GM18868 (cell line): ENCODE results near the gene PTH1R.

Experiments
- ATAC-seq: cut with Tn5 transposase; IDR thresholded peaks from one replicate; pipeline ENCODE4 v1.9.1; 2021; ENCODE audit warnings: mild to moderate bottlenecking, moderate library complexity; ENCODE audit not compliant: unreplicated experiment

Gene PTH1R

DNA sequence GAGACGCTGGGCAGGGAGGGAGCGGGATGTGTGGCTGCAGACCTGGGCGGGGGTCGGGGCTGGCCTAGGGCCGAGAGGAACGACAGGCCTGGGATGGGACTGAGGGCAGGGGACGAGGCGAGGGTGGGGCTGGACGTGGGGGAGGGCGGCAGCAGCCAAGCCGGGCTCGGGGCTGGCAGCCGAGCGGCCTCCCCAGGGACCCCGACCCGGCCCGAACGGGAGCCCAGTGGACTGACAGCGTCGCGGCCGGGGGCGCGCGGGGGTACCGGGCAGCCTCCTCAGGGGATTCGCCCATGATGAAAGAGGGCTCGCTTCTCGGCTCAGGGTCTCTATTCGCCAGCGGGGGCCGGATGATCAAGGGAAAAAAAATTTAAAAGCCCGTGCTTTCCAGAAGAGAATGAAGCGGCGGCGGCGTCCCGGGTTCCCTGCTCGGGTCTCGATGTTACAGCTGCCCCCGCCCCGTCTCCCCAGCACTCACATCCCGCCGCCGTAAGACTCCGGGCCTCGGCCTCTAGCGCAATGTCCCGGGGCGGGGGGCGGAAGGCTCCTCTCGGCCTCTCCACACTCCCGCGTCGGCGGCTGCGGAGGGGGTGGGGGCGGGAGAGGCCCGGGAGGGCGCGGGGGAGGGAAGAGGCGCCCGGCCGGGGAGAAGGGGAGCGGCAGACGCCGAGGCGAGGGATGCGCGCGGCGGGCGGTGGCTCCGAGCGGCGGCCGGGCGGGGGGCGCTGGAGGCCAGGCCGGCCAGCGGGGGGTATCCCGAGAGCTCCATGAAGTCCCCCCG is 4.3 kb downstream of the PTH1R start:
- ATAC-seq, result no peak

DNA sequence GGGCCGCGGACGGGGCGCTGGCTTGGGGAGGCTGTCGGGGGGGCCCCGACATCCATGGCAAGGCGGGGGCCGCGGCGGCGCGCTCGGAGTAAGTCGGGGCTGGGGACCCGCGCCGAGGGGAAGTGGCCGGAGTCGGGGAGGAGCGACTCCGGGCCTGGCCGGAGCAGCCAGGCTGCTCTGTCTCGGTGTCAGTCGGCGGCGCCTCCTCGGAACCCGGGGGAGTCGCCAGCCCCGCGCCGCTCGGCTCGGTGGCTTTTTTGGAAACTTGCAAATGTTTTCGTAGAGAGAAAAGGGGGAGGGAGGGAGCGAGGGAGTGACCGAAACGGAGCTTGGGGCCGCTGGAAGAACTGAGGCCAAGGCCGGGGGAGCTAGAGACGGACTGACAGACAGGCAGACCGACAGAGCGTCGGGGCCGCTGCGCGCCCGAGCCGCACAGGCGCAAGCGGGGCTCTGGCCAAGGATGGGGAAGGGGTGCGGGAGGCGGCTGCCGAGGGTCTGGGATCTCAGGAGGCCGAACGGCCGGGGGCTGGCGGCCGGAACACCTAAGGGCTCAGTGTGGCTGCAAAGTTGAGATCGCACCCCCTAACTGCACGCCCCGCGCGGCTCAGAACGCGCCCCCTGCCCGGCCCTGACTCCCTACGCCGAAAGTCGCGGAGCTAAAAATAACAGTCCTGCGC is 5.0 kb downstream of the PTH1R start:
- no peak for ATAC-seq

DNA sequence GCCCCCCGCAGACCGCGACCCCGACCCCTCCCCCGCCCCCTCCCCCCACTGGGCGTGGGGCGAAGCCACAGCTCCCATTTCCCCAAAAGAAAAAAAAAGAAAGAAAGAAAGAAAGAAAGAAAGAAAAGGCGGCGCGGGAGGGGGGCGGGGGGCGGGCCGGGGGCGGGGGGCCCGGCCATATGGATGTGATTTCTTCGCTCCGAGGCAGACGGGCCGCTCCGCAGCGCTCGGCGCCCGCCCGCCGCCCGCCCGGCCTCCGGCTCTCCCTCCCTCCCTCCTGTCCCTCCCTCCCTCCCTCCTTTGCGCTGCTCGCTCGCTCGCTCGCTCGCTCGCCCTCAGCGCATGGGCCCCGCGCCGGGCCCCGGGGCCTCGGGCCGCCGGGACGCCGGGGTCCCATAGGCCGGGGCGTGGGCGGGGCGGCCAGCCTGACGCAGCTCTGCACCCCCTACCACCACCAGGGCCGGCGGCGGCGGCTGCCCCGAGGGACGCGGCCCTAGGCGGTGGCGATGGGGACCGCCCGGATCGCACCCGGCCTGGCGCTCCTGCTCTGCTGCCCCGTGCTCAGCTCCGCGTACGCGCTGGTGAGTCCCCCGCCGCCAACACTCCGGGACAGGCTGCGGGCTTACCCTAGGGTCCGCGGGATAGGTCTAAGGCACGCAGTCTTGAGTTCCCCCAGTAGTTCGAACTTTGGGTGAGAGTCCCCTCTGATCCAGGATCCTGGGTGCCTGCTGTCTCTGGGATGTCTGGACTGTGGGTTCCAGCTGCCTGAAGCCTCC is 5.7 kb downstream of the PTH1R start:
- ATAC-seq, result no peak

DNA sequence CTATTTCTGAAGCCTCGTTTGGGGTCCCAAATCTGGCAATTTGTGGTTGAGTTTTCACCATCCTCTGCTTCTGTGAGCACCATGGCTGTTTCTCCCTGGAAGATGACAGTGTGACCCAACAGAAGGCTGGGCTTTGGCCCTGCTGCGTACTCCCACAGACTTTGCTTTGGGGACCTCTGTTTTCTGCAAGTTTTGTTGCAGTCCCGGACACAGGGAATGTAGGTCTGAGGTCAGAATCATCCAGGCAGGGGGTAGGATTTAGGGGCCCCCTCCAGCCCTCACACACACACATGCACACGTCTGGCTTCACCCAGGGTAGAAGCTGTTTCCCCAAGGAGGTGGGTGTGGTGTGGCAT is 6.3 kb downstream of the PTH1R start:
- ATAC-seq, result no peak

DNA sequence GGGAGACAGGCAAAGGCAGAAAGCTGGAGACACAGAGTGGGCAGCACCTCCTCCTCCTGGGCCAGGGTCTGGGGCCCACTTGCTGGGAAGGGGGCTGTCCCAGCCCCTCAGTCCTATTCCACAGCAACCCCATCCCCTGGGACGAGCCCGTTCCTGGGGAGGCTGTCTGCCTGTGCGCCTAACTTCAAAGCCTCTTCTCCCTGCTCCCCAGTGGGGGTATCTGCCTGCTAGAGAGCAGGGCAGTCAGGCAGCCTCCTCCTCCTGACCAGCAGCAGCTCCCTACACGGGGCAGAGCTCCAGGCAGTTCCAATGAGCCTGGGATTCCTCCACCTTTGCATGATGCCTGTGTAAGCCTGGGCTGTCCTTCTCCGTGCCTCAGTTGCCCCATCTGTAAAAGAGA is 6.9 kb downstream of the PTH1R start:
- ATAC-seq, result no peak

DNA sequence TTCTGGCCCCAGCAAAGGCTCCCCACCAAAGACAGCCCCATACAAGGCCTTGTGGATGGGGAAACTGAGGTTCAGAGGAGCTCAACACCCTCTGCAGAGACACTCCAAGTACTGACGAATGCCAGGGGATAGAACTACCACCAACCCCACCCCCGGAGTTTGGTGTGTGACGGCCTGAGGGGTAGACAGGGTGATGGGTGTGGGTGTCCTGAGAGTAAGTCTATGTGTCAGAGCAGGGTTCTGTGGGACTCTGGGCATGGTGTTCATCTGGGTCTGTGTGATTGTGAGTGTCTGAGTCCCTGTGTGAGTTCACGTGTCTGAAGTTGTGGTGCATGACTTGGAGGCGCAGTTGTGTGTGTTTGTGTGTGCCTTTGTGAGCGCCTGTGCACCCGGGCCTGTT is 7.4 kb downstream of the PTH1R start:
- ATAC-seq, result no peak

DNA sequence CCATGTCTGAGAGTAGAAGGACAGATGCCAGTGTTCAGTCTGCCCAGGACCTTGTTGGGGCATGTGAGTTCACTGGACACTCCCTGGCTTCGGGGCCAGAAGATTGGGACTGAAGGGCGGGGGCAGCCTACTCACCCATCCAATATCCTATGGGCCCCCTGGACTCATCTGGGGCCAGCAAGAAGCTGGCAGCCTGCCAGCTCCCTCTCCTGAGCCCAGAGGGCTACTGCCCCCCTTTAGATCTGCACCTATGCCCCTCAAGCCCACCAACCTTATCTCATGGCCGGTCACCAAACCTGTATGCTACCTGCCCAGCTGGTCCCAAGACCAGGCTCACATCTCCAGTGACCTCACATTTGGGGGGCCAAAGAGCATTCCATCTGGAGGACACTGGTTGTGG is 8.1 kb downstream of the PTH1R start:
- no peak for ATAC-seq

DNA sequence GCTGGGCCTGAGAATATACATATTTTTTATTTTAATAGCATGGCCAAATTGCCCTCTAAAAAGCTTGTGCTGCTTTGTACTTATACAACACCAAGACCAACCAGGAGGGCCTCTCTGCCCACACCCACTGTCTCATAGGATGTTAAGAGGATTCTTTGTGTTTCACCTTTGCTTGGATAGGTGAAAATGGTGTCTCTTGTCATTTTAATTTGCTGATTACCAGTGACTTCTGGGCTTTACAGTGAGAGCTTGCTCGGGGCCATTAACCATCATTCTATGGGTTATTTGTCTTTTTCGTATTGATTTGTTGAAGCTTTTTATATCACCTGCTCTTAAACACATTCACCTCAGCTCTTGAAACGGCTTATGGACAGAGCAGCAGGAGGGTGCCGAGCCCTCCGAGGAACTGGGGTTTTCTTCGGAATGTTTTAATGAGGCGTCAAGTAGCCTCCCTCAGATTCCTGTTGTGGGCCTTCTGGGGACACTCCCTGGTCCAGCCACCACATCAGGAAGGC is 10.5 kb downstream of the PTH1R start:
- ATAC-seq, result no peak

DNA sequence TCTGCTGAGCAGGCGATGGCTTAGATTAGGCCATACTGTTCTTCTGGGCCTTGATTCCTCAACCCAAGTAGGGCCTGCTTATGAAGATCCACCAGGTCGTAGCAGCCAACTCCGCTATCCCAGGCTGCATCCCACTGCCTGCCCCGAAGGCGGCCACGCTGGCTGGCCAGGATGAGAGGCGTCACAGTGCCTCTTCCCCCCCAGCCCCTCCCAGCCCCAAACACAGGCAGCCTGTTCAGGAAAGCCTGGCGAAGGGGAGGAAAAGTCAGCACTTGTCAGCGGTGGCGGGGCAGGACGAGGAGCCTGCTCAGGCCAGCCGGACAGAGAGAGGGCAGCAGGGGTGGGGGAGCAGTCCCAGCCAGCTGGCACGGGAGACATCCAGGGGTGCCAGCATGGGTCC is 11.2 kb downstream of the PTH1R start:
- no peak for ATAC-seq

DNA sequence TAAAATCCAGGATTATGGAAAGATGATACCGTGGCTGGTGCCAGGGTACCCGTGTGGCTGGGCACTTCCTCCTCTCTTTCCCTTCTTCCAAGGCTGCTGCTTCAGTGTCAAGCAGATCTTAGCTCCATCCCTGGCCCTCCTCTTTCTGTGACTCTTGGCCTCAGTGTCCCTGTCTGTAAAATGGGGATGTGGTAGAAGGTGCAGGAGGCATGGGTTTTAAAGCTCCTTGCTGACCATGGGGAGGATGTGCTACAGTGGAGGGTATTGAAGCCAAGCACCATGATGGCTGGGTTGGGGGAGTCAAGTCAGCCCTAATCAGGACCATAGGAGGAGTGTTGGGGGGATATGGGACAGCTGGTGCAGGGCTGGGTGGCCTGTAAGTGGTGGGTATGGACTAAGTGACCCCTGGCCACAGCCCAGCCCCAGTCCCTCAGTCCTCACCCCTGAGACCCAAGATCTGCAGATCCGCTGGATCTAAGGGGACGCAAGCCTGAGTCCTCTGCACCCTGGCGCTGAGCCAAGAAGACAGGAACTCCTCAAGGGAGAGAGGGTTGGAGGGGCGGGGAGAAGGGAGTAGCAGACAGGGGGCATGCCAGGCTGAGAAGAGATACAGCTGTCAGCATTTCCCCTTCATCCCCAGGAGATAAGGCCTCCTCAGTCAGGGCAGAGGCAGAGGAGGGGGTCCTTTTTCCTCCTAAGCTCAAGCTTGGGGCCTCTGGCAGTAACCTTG is 12.0 kb downstream of the PTH1R start:
- ATAC-seq, result no peak

DNA sequence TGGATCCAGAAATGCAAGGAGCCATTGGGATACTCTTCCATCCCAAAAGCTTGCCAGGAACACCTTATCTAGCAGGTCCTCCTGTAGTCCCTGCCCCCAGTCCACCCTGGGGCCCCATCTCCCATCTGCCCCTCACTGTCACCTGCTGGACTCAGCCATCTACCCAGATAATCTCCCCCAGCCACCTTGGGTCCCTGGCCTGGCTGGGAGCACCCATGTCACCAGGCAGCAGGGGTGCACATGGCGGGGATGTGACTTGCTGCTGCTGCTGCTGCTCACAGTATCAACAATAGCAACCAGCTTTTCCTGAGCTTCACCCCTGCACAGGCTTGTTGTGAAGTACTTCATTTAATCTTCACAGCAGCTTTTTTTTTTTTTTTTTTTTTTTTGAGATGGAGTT is 12.6 kb downstream of the PTH1R start:
- no peak for ATAC-seq

DNA sequence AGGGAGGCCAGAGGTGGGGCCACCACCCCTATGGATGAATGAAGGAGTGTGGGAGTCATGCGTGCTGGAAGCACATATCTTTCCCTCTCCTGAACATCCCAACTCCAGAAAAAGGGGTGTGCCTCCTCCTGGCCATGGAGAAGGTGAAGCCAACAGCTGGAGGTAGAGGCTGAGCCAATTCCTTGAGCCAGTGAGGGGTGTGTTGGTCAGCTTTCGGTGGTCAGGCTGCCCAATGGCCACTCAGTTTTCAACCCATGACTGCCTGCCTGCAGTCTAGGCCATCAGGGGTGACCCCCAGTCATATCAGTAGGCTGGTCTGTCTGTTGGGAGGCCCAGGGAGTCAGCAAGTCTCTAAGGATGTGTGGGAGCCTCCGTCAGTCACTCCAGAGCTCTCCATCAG is 13.6 kb downstream of the PTH1R start:
- no peak for ATAC-seq

DNA sequence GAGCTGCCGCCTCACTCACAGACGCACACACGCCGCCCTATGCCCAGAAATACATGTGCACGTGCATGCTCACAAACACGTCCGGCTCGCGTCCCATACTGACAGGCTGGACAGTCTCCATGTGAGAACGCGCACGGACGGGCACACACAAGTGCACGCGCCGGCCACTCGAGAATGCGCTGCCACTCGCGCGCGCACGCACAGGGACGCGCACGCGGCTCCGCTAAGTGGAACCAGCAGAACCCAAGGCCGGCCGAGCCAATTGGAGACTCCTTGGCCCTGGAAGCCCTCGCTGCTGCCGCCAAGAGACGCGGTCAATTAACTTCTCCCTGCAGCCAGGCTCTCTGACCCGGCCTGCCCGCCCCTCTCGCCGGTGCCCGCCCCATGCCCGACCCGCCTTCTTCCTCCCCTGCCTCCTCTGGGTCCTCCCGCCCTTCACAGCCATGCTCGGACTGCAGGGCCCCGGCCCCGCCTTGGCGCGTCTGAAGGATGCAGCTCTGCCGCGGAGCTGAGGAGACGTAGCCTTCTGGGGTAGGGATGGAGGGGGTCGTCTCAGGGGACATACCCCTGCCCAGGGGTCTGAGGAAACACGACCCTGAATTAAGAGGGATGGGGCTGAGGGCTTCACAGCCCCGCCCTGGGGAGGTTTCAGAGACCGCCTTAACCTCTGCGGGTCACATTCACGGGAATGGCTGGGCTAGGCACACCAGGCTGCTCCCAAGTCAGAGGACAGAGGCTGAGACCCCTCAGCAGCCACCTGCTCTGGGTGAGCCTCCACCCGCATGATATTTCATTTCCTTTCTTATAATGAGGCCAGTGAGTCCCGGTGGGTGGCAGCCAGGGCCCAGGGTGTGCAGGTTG is 15.0 kb downstream of the PTH1R start:
- ATAC-seq, result no peak

DNA sequence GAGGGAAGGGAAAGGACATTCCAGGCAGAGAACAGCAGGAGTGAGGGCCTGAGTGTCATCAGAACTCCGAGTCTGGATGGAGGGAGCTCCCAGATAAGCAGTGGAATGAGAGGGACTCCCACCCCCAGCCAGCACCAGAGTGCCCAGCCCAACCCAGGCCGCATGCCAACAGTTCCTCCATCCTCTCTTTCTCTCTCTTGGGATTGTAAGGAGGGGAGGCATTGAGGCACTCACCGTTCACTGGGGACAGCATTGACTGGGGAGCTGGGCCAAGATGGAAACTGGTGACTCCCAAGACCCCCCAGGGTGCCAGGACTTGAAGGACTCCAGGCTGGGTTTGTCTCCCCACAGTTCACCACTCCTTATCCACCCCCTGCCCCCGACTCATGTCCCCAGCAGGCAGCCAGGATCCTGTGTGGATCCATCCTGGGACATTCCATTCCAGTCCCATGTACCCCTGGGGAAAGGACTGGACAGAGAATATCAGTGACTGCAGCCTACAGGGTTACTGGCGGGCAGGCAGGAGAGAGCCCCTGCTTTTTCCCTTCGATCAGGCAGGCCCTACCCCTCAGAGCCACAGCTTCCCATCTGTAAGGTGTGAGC is 15.7 kb downstream of the PTH1R start:
- no peak for ATAC-seq

DNA sequence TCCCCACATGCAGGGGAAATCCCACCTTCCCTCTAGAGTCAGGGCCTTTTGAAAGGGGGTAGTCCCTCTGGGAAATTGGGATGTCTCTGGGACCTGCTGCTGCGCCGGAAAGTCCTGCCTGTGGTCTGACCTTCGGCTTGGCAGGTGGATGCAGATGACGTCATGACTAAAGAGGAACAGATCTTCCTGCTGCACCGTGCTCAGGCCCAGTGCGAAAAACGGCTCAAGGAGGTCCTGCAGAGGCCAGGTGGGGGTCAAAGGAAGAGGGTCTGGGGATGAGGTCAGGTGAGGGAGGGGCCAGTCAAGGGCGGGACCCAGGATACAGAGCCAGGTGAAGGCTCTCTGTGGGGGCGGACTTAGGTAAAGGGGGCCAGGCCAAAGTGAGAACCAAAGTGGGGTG is 16.2 kb downstream of the PTH1R start:
- ATAC-seq, result no peak

DNA sequence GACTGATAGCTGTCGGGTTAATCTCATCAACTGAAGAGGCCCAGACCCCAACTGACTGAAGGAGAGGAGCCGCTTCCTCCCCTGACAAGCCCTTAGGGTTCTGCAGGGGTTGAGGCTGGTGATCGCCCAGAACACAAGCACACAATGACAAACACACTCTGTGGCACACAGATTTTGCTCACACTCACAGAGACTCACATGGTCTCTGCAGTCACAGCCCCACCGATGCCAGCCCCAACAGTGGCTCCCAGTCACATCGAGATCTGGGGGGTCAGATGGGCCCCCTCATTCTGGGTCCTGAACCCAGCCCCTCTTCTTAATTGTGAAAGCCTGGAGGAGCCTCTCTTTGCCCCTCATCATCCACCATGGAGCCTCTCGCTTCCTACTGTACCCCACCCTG is 16.7 kb downstream of the PTH1R start:
- ATAC-seq, result no peak

DNA sequence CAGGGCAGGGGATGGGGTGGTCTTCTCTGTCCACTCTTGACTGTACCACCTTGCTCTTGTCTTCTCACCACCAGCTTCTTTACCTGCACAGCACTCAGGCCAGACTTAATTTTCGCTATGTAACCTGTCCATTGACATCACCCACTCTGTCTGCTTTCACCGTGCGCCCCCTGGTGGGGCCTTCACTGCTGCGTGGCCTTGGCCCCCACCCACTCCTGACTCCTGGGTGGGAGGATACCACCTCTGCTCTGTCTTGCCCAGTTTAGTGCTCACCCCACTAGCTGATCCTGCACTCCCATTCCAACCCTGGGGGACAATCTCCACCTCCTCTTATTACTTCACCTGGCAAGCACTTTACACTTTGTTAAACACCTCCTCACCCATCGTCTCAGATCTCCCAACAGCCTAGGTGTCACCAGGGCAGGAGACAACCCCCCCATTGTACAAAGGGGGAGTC is 17.7 kb downstream of the PTH1R start:
- no peak for ATAC-seq

DNA sequence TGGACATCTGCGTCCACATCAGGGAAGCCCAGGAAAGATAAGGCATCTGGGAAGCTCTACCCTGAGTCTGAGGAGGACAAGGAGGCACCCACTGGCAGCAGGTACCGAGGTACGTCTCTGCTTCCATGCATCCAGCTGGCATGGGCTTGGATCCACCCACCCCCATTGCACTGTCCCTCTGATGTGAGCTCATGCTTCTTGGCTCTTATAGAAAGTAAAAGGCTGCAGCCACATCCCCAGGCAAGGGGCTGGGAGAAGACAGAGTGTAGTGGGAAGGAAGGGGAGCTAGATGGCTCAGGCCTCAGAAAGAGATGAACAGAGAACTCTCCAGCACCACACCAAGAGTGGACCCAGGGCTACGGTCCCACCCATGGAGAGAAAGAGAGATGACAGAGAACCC is 18.2 kb downstream of the PTH1R start:
- ATAC-seq, result no peak

DNA sequence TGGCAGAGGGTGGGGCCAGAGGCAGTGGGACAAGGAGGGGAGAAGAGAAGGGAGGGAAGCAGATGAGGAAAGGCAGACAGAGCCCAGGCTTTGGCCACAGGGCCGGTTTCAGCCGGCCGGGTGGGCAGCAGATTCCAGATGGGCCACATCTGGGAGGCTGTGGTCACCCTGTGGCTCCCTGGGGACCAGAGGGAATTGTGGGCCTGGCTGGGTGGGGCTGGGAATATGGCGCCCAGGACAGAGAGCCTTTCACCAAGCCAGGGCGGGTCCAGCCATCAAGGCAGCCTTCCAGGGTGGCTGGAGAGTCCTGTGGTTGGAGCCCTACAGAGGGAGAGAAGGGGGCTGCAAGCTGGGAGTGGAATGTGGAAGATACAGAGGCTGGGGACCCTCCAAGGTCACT is 18.9 kb downstream of the PTH1R start:
- no peak for ATAC-seq

DNA sequence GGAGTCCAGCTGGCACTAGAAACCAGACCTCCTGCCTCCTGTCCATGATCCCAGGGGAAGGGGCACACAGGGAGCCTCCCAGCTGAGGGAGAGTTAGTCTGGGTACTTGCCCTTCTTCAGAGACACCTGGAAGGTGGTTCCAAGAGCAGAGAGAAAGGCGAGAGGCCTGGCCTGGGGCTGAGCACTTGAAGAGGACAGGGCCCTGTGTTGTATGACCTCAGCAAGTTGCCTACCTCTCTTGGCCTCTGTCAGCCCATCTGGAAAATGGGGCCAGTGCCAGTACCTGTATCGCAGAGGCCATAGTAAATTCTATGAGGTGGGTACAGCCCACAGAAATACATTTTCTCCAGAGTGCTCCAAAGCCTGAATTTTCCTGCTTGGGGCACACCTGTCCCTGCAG is 19.5 kb downstream of the PTH1R start:
- ATAC-seq, result no peak
